GM18867 (cell line): Measurements from ENCODE around the gene COL4A2.
"Not testable (repeated sequence)": the region's sequence is repeated elsewhere in the genome, so short reads cannot be mapped to it uniquely, and the experiment has no call there.

Source experiments
- ATAC-seq: cut with Tn5 transposase; IDR thresholded peaks from one replicate; pipeline ENCODE4 v1.9.1; 2021; ENCODE audit warnings: mild to moderate bottlenecking, moderate library complexity; ENCODE audit not compliant: unreplicated experiment

COL4A2 gene

GRCh38 chr13:110305949-110306339, 1.1 kb upstream of the COL4A2 start:
- no peak for ATAC-seq

- ATAC-seq: no peak
These were observed 634 bp upstream of the COL4A2 start for GRCh38 chr13:110306340-110306959.

GRCh38 chr13:110307767-110308655, 927 bp downstream of the COL4A2 start:
- no peak for ATAC-seq

- ATAC-seq: no peak
These were observed 1.7 kb downstream of the COL4A2 start for GRCh38 chr13:110308656-110309359.

GRCh38 chr13:110309661-110310524, 2.8 kb downstream of the COL4A2 start:
- ATAC-seq: no peak

- no peak for ATAC-seq
These were observed 3.7 kb downstream of the COL4A2 start for GRCh38 chr13:110310541-110311442.

- ATAC-seq: no peak
These were observed 4.6 kb downstream of the COL4A2 start for GRCh38 chr13:110311443-110312338.

GRCh38 chr13:110312339-110313031, 5.4 kb downstream of the COL4A2 start:
- no peak for ATAC-seq

- ATAC-seq: not testable (repeated sequence)
These were observed 6.2 kb downstream of the COL4A2 start for GRCh38 chr13:110313261-110313660.

- not testable (repeated sequence) for ATAC-seq
These were observed 6.6 kb downstream of the COL4A2 start for GRCh38 chr13:110313733-110314132.

GRCh38 chr13:110314516-110315245, 7.6 kb downstream of the COL4A2 start:
- no peak for ATAC-seq

GRCh38 chr13:110316196-110316595, 9.1 kb downstream of the COL4A2 start:
- ATAC-seq: no peak

- no peak for ATAC-seq
These were observed 10.0 kb downstream of the COL4A2 start for GRCh38 chr13:110317093-110317492.

- ATAC-seq: no peak
These were observed 10.6 kb downstream of the COL4A2 start for GRCh38 chr13:110317496-110318195.

- no peak for ATAC-seq
These were observed 11.8 kb downstream of the COL4A2 start for GRCh38 chr13:110318920-110319319.

GRCh38 chr13:110319397-110319773, 12.3 kb downstream of the COL4A2 start:
- ATAC-seq: no peak
